ENCODE measurements around the gene GPC6. TPM values are rescaled to one million over a fixed set of nuclear protein-coding genes. Genes with fewer than 3 reads are reported as not detected.

Gene GPC6
- total and polyA plus RNA-seq, 2 experiments from 2014 or later, result 26.0 to 92.8 TPM

DNA sequence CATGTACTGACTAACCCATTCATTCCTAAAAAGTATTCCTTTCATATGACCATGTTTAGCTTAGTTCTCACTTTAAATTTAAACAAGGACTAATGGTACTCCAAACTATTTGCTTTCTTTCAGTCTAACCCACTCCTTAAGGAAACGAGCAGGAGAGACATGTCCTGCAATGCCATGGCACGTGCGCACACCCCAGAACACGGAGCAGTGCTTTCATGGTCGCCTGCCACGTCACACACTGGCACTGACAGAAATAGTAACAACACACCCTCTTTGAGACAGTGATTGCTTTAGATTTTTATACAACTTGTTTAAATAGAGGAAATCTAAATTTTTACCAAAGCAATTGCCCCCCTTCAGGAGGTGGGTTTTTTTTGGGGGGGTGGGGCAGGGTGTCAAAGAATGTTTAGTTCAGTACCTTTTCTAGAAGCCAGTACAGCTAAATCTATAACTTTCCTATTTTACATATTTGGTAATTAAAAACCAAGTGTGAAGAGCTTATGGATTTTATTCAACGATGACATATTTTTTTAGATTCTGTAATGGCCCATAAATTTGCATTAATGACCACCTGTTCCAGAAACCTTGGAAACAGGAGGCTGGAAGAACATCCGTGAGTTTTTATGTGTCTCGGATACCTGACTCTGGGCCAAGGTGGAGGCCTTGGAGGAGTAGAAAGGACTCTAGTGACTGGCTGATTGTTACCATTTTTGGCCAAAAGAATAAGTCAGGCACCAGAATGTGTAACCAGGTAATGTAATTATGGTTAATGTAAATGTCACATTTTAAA, 1005.7 kb downstream of the GPC6 start:
- Histone ChIP-seq H2AFZ (no peak overlapping the region), H3K4me3 (no peak overlapping the region), H3K27me3 (no peaks in the 10 kb centered on the region), H3K4me1 (ENCODE audit: insufficient read depth) (peaks cover 7% of the 10 kb centered on the region), H3K79me2 (no peaks in the 10 kb centered on the region), H3K36me3 (replicated peaks; ENCODE audit: insufficient read depth, low read depth) (no peaks in the 10 kb centered on the region), H3K4me2 (no peak overlapping the region), H3K9me3 (ENCODE audit: low read depth) (no peaks in the 10 kb centered on the region), H4K20me1 (ENCODE audit: insufficient read depth, poor library complexity, severe bottlenecking) (no peaks in the 10 kb centered on the region), H3K27ac (no peak overlapping the region), H3K9me2 (replicated peaks; ENCODE audit: insufficient read depth) (no peaks in the 10 kb centered on the region)
- no peak for DNase-seq (ENCODE audit: low spot score)
- 89% methylated on average over 9 of the region's 9 CpGs for WGBS (ENCODE audit: low lambda C conversion rate, missing lambda C conversion rate)
- TF ChIP-seq EZH2phosphoT487 (IDR thresholded peaks at IDR 0.05; ENCODE audit: low read depth, severe bottlenecking, unreplicated experiment) (no peak), EZH2 (IDR thresholded peaks at IDR 0.05; ENCODE audit: borderline replicate concordance) (no peak)
- TF ChIP-seq, protein P1, sequence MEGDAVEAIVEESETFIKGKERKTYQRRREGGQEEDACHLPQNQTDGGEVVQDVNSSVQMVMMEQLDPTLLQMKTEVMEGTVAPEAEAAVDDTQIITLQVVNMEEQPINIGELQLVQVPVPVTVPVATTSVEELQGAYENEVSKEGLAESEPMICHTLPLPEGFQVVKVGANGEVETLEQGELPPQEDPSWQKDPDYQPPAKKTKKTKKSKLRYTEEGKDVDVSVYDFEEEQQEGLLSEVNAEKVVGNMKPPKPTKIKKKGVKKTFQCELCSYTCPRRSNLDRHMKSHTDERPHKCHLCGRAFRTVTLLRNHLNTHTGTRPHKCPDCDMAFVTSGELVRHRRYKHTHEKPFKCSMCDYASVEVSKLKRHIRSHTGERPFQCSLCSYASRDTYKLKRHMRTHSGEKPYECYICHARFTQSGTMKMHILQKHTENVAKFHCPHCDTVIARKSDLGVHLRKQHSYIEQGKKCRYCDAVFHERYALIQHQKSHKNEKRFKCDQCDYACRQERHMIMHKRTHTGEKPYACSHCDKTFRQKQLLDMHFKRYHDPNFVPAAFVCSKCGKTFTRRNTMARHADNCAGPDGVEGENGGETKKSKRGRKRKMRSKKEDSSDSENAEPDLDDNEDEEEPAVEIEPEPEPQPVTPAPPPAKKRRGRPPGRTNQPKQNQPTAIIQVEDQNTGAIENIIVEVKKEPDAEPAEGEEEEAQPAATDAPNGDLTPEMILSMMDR (IDR thresholded peaks at IDR 0.05; ENCODE audit: poor library complexity), result no peak

DNA sequence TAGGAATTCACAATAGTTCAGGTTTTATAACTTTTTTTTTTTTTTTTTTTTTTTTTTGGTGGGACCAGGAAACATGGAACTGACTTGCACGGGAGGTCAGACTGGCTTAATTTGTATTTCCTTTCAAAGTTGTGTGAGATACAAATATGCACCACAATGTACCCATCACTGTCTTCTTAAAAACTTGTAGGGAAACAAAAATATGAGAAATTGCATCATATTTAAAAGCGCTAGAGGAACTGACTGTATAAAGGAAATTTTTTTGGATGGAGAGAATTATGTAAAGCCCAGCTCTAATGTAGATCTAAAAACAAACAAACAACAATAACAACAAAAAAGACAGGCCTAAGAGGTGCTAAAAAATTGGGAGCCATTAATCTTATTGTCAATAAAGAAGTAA, 1006.3 kb downstream of the GPC6 start:
- Histone ChIP-seq H3K4me3 (no peak overlapping the region), H3K9me2 (replicated peaks; ENCODE audit: insufficient read depth) (no peaks in the 10 kb centered on the region), H4K20me1 (ENCODE audit: insufficient read depth, poor library complexity, severe bottlenecking) (no peaks in the 10 kb centered on the region), H2AFZ (no peak overlapping the region), H3K36me3 (replicated peaks; ENCODE audit: insufficient read depth, low read depth) (no peaks in the 10 kb centered on the region), H3K4me1 (ENCODE audit: insufficient read depth) (peaks cover 7% of the 10 kb centered on the region), H3K4me2 (no peak overlapping the region), H3K9me3 (ENCODE audit: low read depth) (no peaks in the 10 kb centered on the region), H3K27ac (no peak overlapping the region), H3K27me3 (no peaks in the 10 kb centered on the region), H3K79me2 (no peaks in the 10 kb centered on the region)
- WGBS (ENCODE audit: low lambda C conversion rate, missing lambda C conversion rate), result 93% methylated on average over 2 of the region's 2 CpGs
- DNase-seq (ENCODE audit: low spot score), result no peak
- TF ChIP-seq EZH2 (IDR thresholded peaks at IDR 0.05; ENCODE audit: borderline replicate concordance), result no peak
- TF ChIP-seq, protein P1 (IDR thresholded peaks at IDR 0.05; ENCODE audit: poor library complexity), result no peak
- TF ChIP-seq EZH2phosphoT487 (IDR thresholded peaks at IDR 0.05; ENCODE audit: low read depth, severe bottlenecking, unreplicated experiment), result no peak

DNA sequence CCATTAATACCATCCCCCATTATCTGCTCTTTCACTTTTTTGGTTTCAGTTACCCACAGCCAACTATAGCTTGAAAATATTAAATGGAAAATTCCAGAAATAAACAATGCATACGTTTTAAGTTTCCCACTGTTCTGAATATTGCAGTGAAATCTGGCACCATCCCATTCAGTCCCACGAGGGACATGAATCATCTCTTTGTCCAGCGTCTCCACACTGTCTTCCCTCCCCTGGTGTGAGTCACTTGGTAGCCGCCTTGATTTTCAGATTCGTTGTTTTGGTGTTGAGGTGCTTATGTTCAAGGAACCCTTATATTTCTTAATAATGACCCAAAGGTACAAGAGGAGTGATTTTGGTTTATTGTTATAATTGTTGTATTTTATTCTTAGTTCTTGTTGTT, 1006.8 kb downstream of the GPC6 start:
- Histone ChIP-seq H3K4me3 (no peak overlapping the region), H2AFZ (no peak overlapping the region), H3K36me3 (replicated peaks; ENCODE audit: insufficient read depth, low read depth) (no peaks in the 10 kb centered on the region), H3K79me2 (no peaks in the 10 kb centered on the region), H3K4me2 (no peak overlapping the region), H3K4me1 (ENCODE audit: insufficient read depth) (peaks cover 7% of the 10 kb centered on the region), H3K9me2 (replicated peaks; ENCODE audit: insufficient read depth) (no peaks in the 10 kb centered on the region), H4K20me1 (ENCODE audit: insufficient read depth, poor library complexity, severe bottlenecking) (no peaks in the 10 kb centered on the region), H3K27me3 (no peaks in the 10 kb centered on the region), H3K9me3 (ENCODE audit: low read depth) (no peaks in the 10 kb centered on the region), H3K27ac (no peak overlapping the region)
- DNase-seq (ENCODE audit: low spot score), result peak; percentile 19
- TF ChIP-seq, protein P1 (IDR thresholded peaks at IDR 0.05; ENCODE audit: poor library complexity), result no peak
- TF ChIP-seq EZH2 (IDR thresholded peaks at IDR 0.05; ENCODE audit: borderline replicate concordance) (no peak), EZH2phosphoT487 (IDR thresholded peaks at IDR 0.05; ENCODE audit: low read depth, severe bottlenecking, unreplicated experiment) (no peak)
- WGBS (ENCODE audit: low lambda C conversion rate, missing lambda C conversion rate), result 58% methylated on average over 5 of the region's 5 CpGs
